ENCODE data around the gene PTPMT1. TPM values are rescaled to one million over a fixed set of nuclear protein-coding genes. Genes with fewer than 3 reads are reported as not detected.

Gene PTPMT1
- total and polyA plus RNA-seq, 4 experiments from 2014 or later = 21.5 to 109 (median 45.1) TPM

DNA sequence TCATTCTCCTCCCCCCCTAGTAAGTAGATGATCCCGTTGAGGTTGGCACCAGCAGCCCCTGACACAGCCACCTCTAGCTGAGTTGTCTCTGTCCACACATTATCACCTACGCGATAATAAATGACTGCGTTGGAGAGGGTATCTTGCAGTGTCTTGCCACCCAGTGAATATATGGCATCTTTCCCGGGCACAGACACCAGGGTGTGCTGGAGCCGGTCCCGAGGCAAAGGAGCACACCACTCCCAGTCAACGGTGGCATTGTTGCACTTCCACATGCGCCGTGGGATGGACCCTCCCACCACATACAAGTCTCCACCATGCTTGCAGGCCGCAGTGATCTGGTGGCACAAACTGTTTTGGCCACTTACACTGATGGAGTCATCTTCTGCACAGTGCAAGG lies 7.9 kb downstream of the PTPMT1 start:
- H3K36me3 Mint-ChIP-seq = peaks cover 21 to 55% of the 10 kb centered on the region in 2 donors
- peaks cover 39% of the 10 kb centered on the region for H3K36me3 ChIP-seq (ENCODE audit: insufficient read depth, low read length)

DNA sequence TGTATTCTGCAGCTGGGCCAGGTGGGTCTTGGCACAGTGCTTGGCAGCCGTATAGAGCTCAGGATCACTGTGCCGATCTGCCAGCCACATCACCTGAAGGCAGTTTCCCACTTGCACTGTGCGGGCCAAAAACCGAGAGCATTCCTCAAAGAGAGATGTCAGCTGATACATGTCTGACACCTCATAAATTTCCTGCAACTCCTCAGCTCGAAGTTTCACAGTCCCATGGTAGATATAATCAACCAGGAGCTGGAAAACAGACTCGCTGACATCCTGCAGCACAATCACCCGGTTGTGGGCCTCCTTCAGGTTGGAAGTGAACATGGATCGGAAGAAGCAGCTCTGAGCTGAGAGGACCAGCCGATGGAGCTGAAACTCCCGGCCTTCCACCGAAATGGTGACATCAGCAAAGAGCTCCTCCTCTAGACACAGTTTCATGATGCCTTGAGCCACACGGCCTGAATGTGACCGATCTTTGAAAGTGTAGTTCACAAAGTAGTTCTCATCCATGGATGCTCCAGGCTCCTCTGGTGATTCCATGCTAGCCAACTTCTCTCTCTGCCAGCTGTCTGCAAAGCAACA lies 12.2 kb downstream of the PTPMT1 start:
- H3K36me3 ChIP-seq (ENCODE audit: insufficient read depth, low read length) = peaks cover 36% of the 10 kb centered on the region
- H3K27me3 Mint-ChIP-seq = peaks cover 0 to 1% of the 10 kb centered on the region in 2 donors
- H3K4me3 Mint-ChIP-seq = peak overlapping the region; percentile 97 to 100 (median 100)
- no peaks in the 10 kb centered on the region for H3K9me3 ChIP-seq (ENCODE audit: control insufficient read depth in 1 of 2, low read length in 2 of 2)
- CTCF ChIA-PET (ENCODE audit: partially characterized antibody) = interaction anchor here (1.5 to 2.1 kb wide), 2 partner anchors 13 to 24 kb away, joined by 4 to 7 read pairs; no protein-coding TSS in a partner anchor
- H3K36me3 Mint-ChIP-seq = peaks cover 30 to 60% of the 10 kb centered on the region in 2 donors
- H3K27ac ChIP-seq (ENCODE audit: low read depth, low read length) = peak overlapping the region; percentile 83
- peaks cover 19 to 52% (median 37%) of the 10 kb centered on the region in 4 donors for H3K4me1 Mint-ChIP-seq
- H3K4me3 ChIP-seq (ENCODE audit: low read length in 2 of 2) = peak overlapping the region in 1 of 2 donors; percentile 80
- H3K27me3 ChIP-seq (ENCODE audit: insufficient read depth, low read length) = no peaks in the 10 kb centered on the region
- peaks cover 42% of the 10 kb centered on the region for H3K4me1 ChIP-seq (ENCODE audit: insufficient read depth, low read length)
- DNase-seq = no peak
- H3K27ac Mint-ChIP-seq = peak overlapping the region in 6 of 7 donors; percentile 22 to 100 (median 86)
- POLR2A ChIA-PET (ENCODE audit: partially characterized antibody) = interaction anchor here (1.1 to 3.4 kb wide), 5 partner anchors 11 to 329 kb away, joined by 3 to 52 read pairs (median 8); partner anchors contain the start of genes ACP2, AGBL2, CELF1 and NUP160
- peaks cover 0 to 3% (median 0%) of the 10 kb centered on the region in 8 donors for H3K9me3 Mint-ChIP-seq
- intact Hi-C loops (cut with micrococcal nuclease) = loop anchor here (2.0 to 10.0 kb wide), 6 partner anchors 13 to 641 kb away; partner anchors contain the start of genes ACP2, ARFGAP2, CSTPP1 and FNBP4

More for the DNA sequence above, 7.9 kb downstream of the PTPMT1 start:
- Histone ChIP-seq H3K27ac (ENCODE audit: low read depth, low read length) (no peak overlapping the region), H3K27me3 (ENCODE audit: insufficient read depth, low read length) (no peaks in the 10 kb centered on the region), H3K4me3 (ENCODE audit: low read length in 2 of 2) (no peak overlapping the region), H3K4me1 (ENCODE audit: insufficient read depth, low read length) (peaks cover 29% of the 10 kb centered on the region), H3K9me3 (ENCODE audit: control insufficient read depth in 1 of 2, low read length in 2 of 2) (no peaks in the 10 kb centered on the region)
- H3K27me3 Mint-ChIP-seq = no peaks in the 10 kb centered on the region
- H3K27ac Mint-ChIP-seq = peak overlapping the region in 1 of 7 donors; percentile 46
- H3K9me3 Mint-ChIP-seq = no peaks in the 10 kb centered on the region
- intact Hi-C loops (cut with micrococcal nuclease) = loop anchor here (10.0 kb wide), 1 partner anchor 399 kb away; the partner anchor contains the start of gene ARFGAP2
- POLR2A ChIA-PET (ENCODE audit: partially characterized antibody) = interaction anchor here (2.1 kb wide), 1 partner anchor 9 kb away, joined by 9 read pairs; the partner anchor contains the start of gene PTPMT1
- H3K4me3 Mint-ChIP-seq = no peak overlapping the region
- CTCF ChIA-PET (ENCODE audit: partially characterized antibody) = interaction anchor here (1.6 kb wide), 1 partner anchor 8 kb away, joined by 7 read pairs; the partner anchor contains the start of gene PTPMT1
- H3K4me1 Mint-ChIP-seq = peaks cover 10 to 33% (median 20%) of the 10 kb centered on the region in 4 donors
- no peak for DNase-seq

DNA sequence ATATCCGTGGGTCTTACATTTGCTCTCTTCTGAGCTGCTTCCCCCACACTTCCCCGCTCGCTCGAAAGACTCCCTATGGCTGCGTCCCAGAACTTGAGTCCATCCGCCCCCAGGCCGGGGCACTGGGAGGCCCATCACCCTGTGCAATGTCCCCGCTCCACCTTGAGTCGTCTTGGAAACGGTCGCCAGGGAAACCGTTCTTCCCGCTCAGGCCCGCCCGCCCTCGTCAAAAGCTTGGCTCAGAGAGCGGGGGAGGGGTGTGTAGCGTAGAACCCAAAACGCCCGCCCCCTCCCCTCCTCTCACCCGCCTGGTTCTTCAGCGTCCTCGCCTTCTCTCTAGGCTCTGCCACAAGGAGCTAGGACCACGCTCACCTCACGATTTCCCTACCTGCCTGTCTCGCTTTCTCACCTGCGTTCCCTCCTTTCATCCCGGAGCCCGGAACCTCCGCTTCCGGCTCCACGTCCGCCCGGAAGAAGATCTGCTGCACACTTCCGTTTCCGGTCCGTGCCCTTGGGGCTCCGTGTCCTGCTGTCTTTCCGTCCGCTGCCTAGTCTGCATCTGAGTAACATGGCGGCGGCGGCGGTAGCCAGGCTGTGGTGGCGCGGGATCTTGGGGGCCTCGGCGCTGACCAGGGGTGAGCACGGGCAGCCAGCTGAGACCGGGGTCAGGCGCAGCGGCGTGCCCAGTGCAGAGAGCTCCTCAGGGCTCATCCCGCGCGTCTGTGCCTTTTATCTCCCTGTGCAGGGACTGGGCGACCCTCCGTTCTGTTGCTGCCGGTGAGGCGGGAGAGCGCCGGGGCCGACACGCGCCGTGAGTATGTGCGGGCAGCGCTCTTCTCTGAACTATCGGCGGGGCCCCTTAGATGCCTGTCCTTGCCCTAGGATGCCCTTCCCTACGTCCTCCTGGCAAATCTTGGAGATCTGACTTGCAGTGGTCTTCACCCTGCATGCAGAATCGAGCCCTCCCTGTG lies 13.4 kb downstream of the PTPMT1 start, which contains the start of the genes KBTBD4 and NDUFS3:
TSS of gene KBTBD4 (minus strand) at position 447 of the 971 bp plus-strand sequence. CDS start at position 428, 19 bp downstream.
TSS of gene NDUFS3 (plus strand) at position 551 of the 971 bp plus-strand sequence. CDS start at position 569, 18 bp downstream.
- peaks cover 0 to 3% (median 0%) of the 10 kb centered on the region in 8 donors for H3K9me3 Mint-ChIP-seq
- H3K27ac ChIP-seq (ENCODE audit: low read depth, low read length) = peak within 1 kb of the TSS; percentile 83
- peaks cover 32 to 60% of the 10 kb centered on the region in 2 donors for H3K36me3 Mint-ChIP-seq
- POLR2A ChIA-PET (ENCODE audit: partially characterized antibody) = interaction anchor here (0.6 to 3.4 kb wide), 17 partner anchors 8 to 878 kb away, joined by 3 to 52 read pairs (median 3); partner anchors contain the start of genes ACP2, AGBL2, ARHGAP1 and CELF1
- H3K9me3 ChIP-seq (ENCODE audit: control insufficient read depth in 1 of 2, low read length in 2 of 2) = no peaks in the 10 kb centered on the region
- peak within 1 kb of the TSS; percentile 97 to 100 (median 100) for H3K4me3 Mint-ChIP-seq
- peaks cover 18 to 48% (median 35%) of the 10 kb centered on the region in 4 donors for H3K4me1 Mint-ChIP-seq
- intact Hi-C loops (cut with micrococcal nuclease) = loop anchor here (1.0 to 10.0 kb wide), 7 partner anchors 14 to 642 kb away; partner anchors contain the start of genes ACP2, ARFGAP2, CELF1 and CSTPP1
- peaks cover 42% of the 10 kb centered on the region for H3K4me1 ChIP-seq (ENCODE audit: insufficient read depth, low read length)
- H3K27me3 ChIP-seq (ENCODE audit: insufficient read depth, low read length) = no peaks in the 10 kb centered on the region
- H3K4me3 ChIP-seq (ENCODE audit: low read length in 2 of 2) = peak within 1 kb of the TSS; percentile 80 to 93
- peaks cover 0 to 1% of the 10 kb centered on the region in 2 donors for H3K27me3 Mint-ChIP-seq
- CTCF ChIA-PET (ENCODE audit: partially characterized antibody) = interaction anchor here (0.9 to 2.1 kb wide), 2 partner anchors 14 to 26 kb away, joined by 3 to 7 read pairs; partner anchors contain the start of gene CELF1
- peaks cover 35% of the 10 kb centered on the region for H3K36me3 ChIP-seq (ENCODE audit: insufficient read depth, low read length)
- peak; percentile 87 to 90 (median 88) for DNase-seq
- H3K27ac Mint-ChIP-seq = peak within 1 kb of the TSS; percentile 96 to 100 (median 100)

DNA sequence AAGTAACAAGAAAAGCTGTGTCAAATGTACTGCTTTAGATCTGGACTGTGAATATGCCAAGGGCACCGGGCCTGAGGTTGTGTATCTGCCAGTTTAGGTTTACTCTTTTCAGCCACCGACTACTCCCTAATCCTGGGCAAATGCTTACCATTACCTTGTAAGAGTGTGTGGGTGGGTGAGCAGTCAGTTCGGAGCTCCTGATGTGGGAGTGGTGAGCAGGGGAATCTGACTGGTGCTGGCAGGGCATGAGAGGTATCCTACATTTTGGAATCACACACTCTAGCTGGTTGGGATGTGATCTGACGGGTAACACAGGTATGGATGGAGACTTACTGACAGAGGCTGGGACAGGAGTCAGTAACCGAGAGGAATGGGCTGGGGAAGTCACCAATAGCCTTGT lies 18.4 kb downstream of the PTPMT1 start:
- no peak overlapping the region for H3K4me3 Mint-ChIP-seq
- intact Hi-C loops (cut with micrococcal nuclease) = no loop called here
- H3K27ac Mint-ChIP-seq = peak overlapping the region in 3 of 7 donors; percentile 38 to 65 (median 49)
- Histone ChIP-seq H3K36me3 (ENCODE audit: insufficient read depth, low read length) (peaks cover 36% of the 10 kb centered on the region), H3K27ac (ENCODE audit: low read depth, low read length) (no peak overlapping the region), H3K27me3 (ENCODE audit: insufficient read depth, low read length) (no peaks in the 10 kb centered on the region), H3K4me1 (ENCODE audit: insufficient read depth, low read length) (peaks cover 13% of the 10 kb centered on the region), H3K9me3 (ENCODE audit: control insufficient read depth in 1 of 2, low read length in 2 of 2) (no peaks in the 10 kb centered on the region), H3K4me3 (ENCODE audit: low read length in 2 of 2) (no peak overlapping the region)
- CTCF ChIA-PET (ENCODE audit: partially characterized antibody) = interaction anchor here (1.2 kb wide), 1 partner anchor 19 kb away, joined by 3 read pairs; no protein-coding TSS in a partner anchor
- peaks cover 31 to 53% of the 10 kb centered on the region in 2 donors for H3K36me3 Mint-ChIP-seq
- H3K4me1 Mint-ChIP-seq = peaks cover 9 to 28% (median 15%) of the 10 kb centered on the region in 4 donors
- peaks cover 0 to under 1% (median 0%) of the 10 kb centered on the region in 8 donors for H3K9me3 Mint-ChIP-seq
- POLR2A ChIA-PET (ENCODE audit: partially characterized antibody) = no interaction called here
- H3K27me3 Mint-ChIP-seq = peaks cover 0 to under 1% of the 10 kb centered on the region in 2 donors
- DNase-seq = no peak

DNA sequence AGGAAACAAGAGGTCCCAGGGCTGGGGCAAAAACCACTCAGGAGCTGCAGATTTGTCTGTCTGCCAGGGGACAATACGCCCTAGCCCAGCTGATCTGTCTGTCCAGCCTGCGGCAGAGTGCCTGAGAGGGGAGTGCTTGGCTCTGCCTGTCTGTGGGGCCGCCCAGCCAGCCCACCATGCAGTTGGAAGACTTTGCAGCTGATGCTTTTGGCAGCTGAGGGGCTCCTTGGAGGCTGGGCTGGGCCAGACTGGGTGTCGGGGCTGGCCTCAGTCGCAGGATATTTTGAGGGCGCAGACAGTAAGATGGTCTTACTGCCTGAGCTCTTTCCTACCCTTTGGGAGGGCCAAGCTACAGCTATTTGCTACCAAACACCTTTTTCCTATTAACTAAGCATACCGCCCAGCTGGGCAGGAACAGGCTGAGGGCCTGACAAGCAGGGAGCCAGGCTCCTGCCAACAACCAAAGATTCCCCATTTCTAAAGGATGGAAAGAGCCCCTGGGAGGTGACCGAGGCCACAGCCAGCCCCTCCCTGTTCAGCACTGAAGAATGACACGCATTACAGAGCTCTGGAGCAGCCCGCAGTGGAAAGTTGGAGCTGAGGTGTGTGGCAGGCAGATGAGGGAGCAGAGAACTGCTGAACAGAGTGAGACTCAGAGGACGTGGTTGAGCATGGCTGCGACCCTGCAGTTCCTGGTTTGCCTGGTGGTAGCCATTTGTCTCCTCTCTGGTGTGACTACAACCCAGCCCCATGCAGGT lies 20.9 kb downstream of the PTPMT1 start, which contains the start of gene FAM180B:
TSS of gene FAM180B (plus strand) at position 581 of the 758 bp plus-strand sequence. CDS start at position 672, 91 bp downstream.
- Mint-ChIP-seq H3K27me3 (no peaks in the 10 kb centered on the region), H3K27ac (no peak within 1 kb of the TSS), H3K9me3 (no peaks in the 10 kb centered on the region), H3K4me3 (peak within 1 kb of the TSS in 1 of 8 donors; percentile 43), H3K36me3 (peaks cover 29 to 40% of the 10 kb centered on the region in 2 donors), H3K4me1 (peaks cover 0 to 9% (median 3%) of the 10 kb centered on the region in 4 donors)
- ChIA-PET CTCF (ENCODE audit: partially characterized antibody) (interaction anchor here (0.5 kb wide), 1 partner anchor 27 kb away, joined by 3 read pairs; no protein-coding TSS in a partner anchor), POLR2A (ENCODE audit: partially characterized antibody) (interaction anchor here (2.2 kb wide), 1 partner anchor 7 kb away, joined by 5 read pairs; the partner anchor contains the start of genes KBTBD4 and NDUFS3)
- no peaks in the 10 kb centered on the region for H3K9me3 ChIP-seq (ENCODE audit: control insufficient read depth in 1 of 2, low read length in 2 of 2)
- H3K4me3 ChIP-seq (ENCODE audit: low read length in 2 of 2) = no peak within 1 kb of the TSS
- no peaks in the 10 kb centered on the region for H3K4me1 ChIP-seq (ENCODE audit: insufficient read depth, low read length)
- H3K36me3 ChIP-seq (ENCODE audit: insufficient read depth, low read length) = peaks cover 32% of the 10 kb centered on the region
- no peak within 1 kb of the TSS for H3K27ac ChIP-seq (ENCODE audit: low read depth, low read length)
- DNase-seq = no peak
- no peaks in the 10 kb centered on the region for H3K27me3 ChIP-seq (ENCODE audit: insufficient read depth, low read length)
- intact Hi-C loops (cut with micrococcal nuclease) = no loop called here
